HG02763 (cell line): ENCODE results near the gene TNFSF13.
"Not testable (repeated sequence)": the region's sequence is repeated elsewhere in the genome, so short reads cannot be mapped to it uniquely, and the experiment has no call there.

Experiments
- ATAC-seq: cut with Tn5 transposase; IDR thresholded peaks from one replicate; pipeline ENCODE4 v1.9.1; 2021; ENCODE audit warnings: mild to moderate bottlenecking, moderate library complexity; ENCODE audit not compliant: unreplicated experiment

TNFSF13 gene

DNA sequence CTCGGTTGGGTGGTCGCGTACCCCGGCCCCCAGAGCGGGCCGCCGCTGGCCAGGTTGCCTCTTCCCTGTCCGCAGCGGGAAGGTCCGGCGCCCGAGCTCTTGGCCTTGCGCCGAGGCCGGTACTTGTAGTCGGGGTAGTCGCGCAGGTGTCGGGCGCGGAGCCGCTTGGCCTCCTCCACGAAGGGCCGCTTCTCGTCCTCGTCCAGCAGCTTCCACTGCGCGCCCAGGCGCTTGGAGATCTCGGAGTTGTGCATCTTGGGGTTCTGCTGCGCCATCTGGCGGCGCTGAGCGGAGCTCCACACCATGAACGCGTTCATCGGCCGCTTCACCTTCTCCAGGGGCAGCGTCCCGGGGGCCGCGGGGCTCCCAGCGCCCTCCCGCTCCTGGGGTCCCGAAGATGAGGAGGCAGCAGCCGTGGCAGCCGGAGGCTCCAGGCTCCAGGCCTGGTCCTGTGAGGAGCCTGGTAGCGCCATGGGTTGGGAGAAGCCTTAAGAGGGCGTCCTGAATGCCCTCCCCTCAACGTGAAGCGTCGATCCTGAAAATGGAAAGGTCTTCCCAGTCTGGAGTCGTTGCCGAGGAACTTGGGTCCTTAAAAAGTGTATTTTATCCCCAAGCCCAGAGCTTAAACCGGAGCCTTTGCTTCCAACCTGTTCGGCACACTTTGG lies 30.8 kb downstream of the TNFSF13 start:
- ATAC-seq = no peak

DNA sequence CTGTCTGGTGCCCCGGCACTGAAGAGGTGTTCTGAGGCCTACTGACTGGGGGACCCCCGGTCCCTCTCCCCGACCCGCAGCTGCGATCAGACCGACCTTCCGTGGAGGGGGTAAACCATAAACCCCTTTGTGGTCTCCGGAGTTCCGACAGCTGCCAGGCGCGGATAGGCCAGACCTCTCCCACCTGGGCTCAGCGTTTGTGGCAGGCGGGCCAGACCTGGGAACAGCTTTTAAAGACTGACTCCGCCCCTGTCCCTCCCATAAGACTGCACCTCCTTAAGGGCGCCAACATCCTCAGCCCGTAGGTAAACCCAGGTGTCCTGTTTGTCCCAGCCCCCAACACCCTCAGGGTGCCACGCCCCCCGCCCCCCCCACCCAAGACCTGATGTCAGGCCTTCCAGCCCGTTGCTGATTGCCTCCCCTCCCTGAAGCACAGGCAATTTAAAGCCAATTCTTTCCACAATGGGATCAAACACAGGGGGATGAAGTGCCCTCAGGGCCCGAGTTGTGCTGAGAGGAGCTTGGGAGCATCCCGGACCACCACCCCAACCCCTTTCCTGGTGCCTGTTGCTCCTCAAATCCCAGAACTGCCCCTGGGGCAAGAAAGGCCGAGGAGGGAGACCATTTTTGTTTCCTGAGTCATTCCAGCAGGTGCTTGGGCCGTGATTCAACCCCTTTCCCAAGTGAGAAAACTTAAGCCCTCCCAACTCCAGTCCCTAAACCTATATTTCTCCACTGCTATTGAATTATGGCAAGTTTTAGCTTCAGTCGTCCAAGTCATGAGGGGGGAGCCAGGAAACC lies 31.5 kb downstream of the TNFSF13 start, which contains the start of gene SOX15:
TSS of gene SOX15 (minus strand) at position 204 of the 801 bp plus-strand sequence. CDS start 418 bp downstream, outside the sequence.
- ATAC-seq = no peak

DNA sequence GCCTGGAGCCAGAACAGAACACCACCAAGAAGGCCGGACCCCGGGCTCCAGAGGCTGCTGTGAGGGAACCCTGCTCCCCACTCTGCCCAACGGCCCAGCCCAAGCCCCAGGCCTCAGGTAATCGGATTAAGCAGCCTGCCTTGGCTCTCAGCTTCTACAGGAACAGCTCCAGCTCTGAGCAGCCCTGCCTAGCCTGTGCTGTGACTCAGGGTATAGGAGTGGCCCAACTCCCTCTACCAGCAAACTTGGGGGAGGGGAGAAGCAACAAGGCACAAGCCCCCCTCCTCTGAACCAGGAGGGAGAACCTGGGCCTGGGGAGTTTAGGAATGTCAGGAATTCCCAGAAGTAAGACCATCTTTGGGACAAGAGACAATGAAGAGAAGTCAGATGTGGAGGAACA lies 32.2 kb downstream of the TNFSF13 start:
- no peak for ATAC-seq

DNA sequence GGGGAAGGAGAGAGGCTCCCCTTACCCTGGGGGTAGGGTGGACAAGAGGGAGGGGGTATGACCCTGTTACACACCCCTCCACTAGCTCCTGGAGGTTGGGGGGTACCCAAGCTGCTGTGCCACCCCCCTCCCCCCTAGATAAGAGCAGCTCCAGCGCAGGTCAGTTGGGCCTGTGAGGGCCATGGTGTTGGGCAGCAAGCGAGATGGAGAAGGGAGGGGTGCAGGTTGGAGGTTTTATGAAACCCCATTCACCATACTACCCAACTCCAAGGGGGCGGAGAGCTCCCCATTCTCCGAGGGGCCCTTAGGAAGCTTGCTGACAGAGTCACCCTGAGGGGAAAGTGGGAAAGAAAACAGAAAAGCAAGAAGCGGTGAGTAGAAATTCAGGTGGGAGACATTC lies 33.0 kb downstream of the TNFSF13 start:
- ATAC-seq = no peak

DNA sequence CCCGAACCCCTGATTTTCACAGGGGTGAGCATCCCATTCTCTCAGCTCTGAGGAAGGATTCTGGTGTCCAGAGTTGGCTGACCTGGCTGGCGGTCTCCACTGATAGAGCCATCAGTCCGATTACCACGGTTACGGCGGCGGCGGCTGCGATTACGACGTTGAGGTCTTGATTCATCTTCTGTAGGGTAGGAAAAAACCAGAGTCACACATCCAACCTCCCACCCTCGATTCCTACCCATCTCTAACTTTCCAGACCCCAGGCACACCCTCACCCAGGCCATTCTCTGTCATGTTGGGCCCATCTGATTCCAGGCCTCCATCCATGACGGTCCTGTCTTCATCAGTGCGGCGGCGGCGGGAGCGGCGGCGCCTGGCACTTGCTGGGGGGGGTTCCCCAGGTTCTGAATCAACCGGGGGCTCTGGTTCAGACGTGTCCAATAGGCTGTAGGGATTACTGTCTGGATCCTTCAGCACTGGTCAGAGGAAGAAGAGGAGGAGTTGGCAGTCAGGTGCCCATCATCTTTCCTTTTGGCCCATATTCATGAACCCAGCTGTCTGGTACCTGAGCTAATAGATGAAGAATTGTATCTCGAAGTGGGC lies 34.0 kb downstream of the TNFSF13 start:
- ATAC-seq = no peak

DNA sequence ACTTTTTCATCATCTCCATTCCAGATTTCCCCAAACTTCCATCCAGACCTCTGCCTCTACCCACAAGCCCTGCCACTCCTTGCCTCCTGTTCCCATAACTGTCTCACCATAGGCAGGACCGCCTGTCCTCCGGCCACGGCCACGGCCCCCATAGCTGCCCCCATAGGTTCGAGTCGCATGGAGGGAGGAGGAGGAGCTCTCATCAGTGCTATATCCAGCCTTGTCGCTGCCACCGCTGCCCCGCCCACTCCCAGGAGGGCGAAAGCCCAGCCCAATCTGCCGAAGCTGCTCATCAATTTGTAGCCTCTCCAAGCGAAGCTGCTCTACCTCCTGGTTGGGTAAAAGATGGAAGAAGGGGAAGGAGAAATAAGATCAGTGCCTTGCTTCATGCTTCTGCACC lies 34.7 kb downstream of the TNFSF13 start:
- no peak for ATAC-seq

DNA sequence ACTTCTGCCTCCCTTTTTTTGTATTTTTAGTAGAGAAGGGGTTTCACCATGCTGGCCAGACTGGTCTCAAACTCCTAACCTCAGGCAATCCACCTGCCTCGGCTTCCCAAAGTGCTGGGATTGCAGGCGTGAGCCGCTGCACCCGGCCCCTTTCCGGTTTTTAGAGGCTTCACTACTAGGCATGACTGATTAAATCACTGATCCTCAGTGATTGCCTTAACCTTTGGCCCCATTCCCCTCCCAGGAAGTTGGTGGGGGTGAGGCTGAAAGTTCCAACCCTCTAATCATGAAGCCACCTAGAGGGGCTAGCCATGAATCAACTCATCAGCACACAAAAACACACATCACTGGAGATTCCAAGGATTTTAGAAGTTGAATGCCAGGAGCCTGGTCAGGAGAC lies 39.0 kb downstream of the TNFSF13 start:
- not testable (repeated sequence) for ATAC-seq

DNA sequence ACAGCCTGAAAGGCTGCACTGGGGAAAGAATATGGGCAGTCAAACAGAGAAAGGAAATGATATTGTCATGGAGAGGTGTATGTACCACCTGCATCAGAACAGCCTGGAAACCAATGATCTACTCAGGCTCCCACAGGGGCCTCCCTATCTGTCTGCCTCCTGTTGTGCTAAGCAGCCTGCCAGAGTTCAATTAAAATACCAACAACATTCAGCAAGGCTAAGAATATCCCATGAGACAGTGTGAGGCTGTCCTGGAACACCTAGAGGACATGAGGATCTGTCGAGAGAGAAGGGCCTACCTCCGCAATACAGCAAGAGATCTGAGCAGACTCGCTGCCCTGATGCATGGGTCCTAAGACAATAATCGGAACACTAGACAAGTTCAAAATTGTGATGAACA lies 47.7 kb downstream of the TNFSF13 start:
- no peak for ATAC-seq

DNA sequence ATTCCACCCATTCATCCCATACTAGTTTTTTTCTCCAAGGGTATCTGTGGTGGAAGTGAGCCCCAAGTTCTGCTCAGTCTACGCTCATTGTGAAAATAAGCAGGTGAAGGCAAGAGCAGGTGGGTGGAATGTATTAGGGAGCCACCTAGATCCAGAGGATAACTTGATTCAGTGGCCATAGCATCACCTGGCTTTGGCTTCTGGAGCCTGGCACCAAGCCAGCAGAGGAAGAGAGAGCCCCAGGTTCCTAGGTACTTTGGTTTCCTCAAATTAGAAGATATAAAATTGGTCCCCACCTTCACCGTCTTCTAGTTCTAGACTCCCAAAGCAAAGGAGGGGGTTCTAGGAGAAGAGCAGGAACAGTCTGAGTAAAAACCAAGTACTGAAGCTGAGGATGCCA lies 52.1 kb downstream of the TNFSF13 start:
- ATAC-seq = no peak
